ENCODE measurements around the gene FUT3.
A peak's percentile ranks its signal among the peaks of the same experiment; 100 is the strongest.
"Not testable (repeated sequence)": the region's sequence is repeated elsewhere in the genome, so short reads cannot be mapped to it uniquely, and the experiment has no call there.

Gene FUT3

DNA sequence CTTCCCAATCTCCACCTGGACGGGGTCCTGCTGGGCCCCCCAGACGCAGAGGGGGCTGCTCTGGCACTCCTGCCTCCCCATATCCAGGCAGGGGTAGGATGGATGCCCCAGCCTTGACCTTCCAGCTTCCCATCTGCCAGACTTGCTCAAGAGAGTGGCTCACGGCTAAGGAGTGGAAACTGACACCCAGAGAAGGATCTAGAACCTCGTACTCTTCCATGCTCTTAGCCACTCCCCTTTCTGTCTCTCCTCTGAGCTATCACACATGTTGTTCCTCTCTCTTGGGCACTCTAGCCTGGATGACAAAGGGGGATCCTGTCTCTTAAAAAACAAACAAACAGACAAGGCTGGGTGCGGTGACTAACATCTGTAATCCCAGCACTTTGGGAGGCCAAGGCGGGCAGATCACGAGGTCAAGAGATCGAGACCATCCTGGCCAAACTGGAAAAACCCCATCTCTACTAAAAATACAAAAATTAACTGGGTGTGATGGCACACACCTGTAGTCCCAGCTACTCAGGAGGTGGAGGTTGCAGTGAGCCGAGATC is 31.2 kb upstream of the FUT3 start:
- DNase-seq: no peak

GRCh38 chr19:5881543-5882299 is 30.5 kb upstream of the FUT3 start:
- DNase-seq: no peak

DNA sequence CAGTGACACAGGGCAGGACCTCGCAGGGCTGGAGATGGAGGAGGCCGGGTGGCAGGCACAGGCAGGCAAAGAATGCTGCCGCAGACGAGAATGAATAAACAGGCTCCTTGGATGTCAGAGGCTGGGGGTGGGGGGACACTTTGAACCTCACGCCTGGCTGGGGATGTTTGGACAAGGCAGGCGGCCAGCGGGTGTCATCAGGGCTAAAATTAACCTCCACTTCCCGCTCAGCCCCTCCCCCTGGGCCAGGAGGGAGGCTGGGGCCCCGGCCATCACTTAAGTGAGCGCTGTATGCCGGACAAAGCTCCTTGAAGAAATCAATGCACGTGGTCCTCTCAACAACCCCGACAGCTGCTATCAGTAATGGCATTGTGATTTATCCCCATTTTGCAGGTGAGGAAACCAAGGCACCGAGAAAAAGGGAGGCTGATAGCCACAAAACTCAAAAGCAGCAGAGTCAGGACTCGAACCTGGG is 29.4 kb upstream of the FUT3 start:
- peak in 17 of 51 donors; percentile 2 to 43 (median 15) for DNase-seq

DNA sequence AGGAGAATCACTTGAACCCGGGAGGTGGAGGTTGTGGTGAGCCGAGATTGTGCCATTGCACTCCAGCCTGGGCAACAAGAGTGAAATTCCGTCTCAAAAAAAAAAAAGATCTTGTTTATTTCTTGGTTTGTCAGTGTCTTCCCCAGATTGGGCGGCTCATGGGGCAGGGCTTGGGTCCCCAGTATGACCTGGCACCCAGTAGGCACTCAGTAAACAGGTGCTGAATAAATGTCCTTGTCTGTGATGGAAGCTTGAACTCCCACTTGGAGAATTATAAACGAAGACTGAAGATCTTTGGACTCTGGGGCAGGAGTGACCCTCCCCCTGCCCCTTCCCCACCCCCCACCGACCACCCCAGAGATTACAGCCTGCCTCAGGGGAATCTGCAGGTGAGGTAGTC is 28.9 kb upstream of the FUT3 start:
- no peak for DNase-seq

DNA sequence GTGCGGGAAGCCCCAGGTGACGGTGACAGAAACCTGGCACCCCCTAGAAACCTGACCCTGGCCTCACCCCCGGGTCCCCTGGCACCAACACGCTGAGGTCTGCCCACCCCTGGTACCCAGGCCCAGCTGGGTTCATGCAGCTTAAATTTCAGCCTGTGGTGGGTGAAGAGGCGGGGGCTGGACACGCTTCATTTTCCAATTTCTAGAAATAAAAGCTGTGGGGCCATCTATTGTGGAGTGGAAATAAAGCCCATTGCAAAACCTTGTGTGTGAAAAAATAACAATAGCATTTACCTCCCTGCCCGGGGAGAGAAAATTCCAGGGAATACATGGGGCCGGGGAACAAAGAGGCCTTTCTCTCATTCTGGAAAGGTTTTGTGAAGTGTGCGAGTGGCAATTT is 26.6 kb upstream of the FUT3 start:
- no peak for DNase-seq

DNA sequence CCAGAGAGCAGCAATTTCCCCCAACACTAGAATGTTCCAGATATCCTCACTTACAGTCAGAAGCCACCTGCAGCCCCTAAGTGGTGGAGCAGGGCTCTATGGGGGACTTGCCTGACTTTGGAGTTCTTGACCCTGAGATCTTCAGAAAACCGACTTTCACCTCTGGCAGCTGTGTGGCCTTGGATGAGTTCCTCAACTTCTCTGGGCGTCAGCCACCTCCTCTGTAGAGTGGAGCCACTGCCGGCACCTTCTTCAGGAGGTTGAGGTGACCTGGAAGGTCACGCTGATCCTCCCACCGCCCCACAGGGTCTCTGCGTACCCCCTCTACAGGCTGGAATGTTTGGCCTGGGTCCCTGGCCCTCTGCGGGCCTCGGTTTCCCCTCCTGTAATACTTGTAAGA is 26.2 kb upstream of the FUT3 start:
- no peak for DNase-seq

DNA sequence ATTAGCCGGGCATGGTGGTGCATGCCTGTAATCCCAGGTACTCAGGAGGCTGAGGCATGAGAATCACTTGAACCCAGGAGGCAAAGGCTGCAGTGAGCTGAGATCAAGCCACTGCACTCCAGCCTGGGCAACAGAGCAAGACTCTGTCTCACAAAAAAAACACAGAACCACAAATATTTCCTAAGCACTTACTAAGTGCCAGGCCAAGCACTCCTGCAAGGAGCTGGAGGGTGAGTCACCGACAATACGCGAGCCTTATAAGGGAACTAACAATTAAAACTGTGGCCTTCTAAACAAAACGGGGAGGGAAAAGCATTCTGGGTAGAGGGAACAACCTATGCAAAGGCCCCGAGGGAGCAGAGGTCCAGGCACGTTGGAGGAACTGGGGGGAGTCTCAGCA is 23.2 kb upstream of the FUT3 start:
- DNase-seq: not testable (repeated sequence)

DNA sequence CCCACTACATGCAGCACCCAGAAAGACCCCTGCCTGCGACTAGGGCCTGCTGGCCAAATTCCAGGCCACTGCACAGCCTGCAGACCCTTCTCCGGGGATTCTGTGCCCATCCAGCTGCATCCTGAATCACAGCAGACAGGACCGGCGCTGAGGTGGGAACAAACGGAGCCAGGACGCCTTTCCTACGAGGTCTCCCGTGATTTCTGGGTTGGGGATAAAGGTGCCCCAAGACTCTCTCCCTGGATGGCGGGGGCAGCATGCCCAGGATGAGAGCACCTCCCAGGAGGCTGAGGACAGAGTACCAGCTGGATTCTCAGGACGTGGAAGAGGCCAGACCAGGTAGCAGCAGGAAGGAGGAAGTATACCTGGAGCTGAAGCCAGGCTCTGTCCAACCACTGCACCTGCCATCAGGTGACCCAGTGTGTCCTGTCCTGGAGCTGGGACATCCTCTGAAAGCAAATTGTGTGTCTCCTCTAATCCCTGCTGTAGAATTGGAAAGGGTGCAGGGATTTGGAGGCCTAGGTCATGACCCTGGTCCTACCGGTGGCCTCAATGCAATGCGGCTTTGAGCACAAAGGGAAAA is 22.5 kb upstream of the FUT3 start:
- DNase-seq: no peak

- DNase-seq: no peak
Observed at GRCh38 chr19:5870986-5871394, 19.7 kb upstream of the FUT3 start.

DNA sequence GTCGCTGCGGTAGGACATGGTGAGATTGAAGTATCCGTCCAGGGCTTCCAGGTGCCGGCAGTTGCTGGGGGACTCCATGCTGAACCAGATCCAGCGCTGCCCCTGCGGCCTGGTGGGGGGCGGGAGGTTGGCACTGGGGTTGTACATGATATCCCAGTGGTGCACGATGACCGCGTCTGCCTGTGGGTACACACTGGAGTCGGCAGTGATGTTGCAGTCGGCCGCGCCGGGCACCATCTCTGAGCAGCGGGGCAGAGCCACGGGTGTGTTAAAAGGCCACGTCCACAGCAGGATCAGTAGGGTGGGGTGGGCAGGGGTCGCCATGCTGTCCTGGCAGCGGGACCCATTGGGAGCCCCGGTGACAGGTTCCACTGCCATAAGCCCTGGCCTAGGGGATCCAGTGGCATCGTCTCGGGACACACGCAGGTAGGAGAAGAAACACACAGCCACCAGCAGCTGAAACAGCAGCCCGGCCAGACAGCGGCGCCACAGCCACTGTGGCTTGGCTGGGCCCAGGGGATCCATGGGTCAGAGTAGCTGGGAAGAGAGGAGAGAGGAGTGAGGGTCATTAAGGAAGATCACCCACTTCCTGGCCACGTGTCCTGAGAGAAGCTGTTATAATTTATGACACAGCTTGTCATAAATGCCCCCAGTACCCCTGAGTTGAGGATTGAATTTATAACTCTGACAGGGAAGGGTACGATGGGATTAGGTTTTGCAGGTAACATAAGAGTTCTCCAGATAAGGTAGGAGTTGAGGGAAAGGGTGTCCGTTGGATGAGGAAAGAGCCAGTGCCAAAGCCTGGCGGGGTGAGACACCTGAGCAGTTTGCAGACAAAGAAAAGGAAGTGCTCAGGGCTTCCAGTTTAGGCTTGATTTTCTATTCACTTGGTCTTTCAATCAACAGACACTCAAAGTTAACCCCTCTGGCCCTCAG is 16.2 kb upstream of the FUT3 start:
- no peak for DNase-seq

DNA sequence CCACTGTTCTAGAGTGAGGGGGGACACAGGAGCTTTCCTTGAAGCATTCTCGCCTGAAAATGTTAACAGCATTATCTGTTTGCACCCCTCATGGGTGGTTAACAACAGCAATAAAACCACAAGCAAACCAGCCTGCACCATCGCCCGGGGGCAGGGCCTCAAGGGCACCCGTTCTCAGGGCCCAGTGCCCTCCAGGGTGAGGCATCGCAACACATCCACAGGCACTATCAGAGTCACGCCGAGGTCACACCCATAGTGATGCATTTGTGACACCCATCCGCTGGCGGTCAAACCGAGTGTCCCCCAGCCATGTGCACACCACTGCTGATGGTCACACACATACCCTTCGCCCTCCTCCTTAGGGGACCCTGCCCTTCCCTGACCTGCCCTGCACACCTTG is 14.5 kb upstream of the FUT3 start:
- DNase-seq: no peak

- no peak for DNase-seq
Observed at GRCh38 chr19:5864725-5865486, 13.7 kb upstream of the FUT3 start.

GRCh38 chr19:5864013-5864720 is 12.9 kb upstream of the FUT3 start:
- no peak for DNase-seq

- no peak for DNase-seq
Observed at GRCh38 chr19:5863030-5863665, 11.9 kb upstream of the FUT3 start.

GRCh38 chr19:5857203-5858081 is 6.2 kb upstream of the FUT3 start:
- DNase-seq: no peak

- not testable (repeated sequence) for DNase-seq
Observed at GRCh38 chr19:5855151-5855550, 3.9 kb upstream of the FUT3 start.

DNA sequence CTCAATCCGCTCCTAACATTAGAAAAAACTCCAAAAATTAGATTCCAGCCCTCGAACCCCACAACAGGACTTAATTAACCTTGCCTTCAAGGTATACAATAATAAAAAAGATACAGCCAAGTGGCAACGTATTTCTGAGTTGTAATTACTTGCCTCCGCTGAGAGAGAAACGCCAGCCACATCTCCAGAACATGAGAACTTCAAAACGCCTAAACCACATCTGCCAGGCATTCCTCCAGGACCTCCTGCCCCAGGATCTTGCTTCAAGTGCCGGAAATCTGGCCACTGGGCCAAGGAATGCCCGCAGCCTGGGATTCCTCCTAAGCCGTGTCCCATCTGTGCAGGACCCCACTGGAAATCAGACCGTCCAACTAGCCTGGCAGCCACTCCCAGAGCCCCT is 2.9 kb upstream of the FUT3 start:
- DNase-seq: not testable (repeated sequence)

DNA sequence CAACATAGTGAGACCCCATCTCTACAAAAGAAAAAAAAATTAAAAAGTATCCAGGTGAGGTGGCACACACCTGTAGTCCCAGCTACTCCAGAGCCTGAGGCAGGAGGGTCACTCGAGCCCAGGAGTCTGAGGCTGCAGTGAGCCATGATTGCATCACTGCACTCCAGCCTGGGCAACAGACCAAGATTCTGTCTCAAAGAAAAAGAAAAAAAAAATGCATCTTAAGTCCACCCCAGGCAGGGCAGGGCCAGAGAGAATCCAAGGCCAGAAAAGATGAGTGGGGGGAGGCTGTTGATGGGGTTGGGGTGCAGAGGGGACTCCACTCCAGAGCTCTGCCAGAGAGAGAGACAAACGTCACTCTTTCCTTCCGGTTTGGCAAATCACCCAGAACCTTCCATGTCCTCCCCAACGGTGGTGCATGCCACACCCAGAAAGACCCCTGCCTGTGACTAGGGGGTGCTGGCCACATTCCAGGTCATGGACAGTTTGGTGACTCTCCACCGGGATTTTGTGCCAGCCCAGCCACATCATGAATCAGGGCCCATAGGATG is 431 bp downstream of the FUT3 start:
- DNase-seq: peak in 4 of 51 donors; percentile 3 to 17 (median 7)

DNA sequence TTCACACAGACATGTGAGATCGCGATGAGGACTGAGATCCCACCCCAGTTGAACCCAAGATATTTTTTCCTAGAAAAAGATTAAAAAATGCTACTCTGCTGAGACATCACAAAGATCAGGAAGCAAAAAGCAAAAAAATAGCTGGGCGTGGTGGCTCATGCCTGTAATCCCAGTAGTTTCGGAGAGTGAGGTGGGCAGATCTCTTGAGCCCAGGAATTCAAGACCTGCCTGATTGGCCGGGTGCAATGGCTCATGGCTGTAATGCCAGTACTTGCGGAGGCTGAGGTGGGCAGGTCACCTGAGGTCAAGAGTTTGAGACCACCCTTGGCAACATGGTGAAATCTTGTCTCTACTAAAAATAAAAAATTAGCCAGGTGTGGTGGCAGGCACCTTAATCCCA is 1.1 kb downstream of the FUT3 start:
- DNase-seq: no peak

Data from hypothalamus (tissue), 51 donors.